H1 (cell line): ENCODE results near the gene DAG1. TPM values are rescaled to one million over a fixed set of nuclear protein-coding genes. Genes with fewer than 3 reads are reported as not detected.

Experiments
- CTCF ChIA-PET: fragments of 300-600 bp; sonication (Branson Sonifier 250); formaldehyde crosslinking; loops from one replicate; lab custom pipeline; 2021; ENCODE audit not compliant: partially characterized antibody; lab: Charles Lee
- POLR2A ChIA-PET: fragments of 300-600 bp; sonication (Branson Sonifier 250); formaldehyde crosslinking; loops from one replicate; lab custom pipeline; 2021; ENCODE audit warnings: inconsistent platforms; ENCODE audit not compliant: partially characterized antibody; lab: Charles Lee
- DNase-seq, 2 experiments: peaks; one replicate each; pipeline versions ENCODE4 v3.0.0 to v3.0.0-alpha.2; 2010 to 2022; ENCODE audit warnings: low spot score in 2 of 2, low read depth in 1 of 2, mixed read lengths in 1 of 2
- FAIRE-seq: peaks from 2 replicates; lab custom pipeline; 2011; peaks lifted over from hg19 to GRCh38; lab: Jason Lieb, UNC
- H2AFZ ChIP-seq: 2 replicates; pipeline ENCODE4 v1.8.1; 2012; ENCODE audit warnings: low read length, inconsistent platforms
- H2AK5ac ChIP-seq: 2 replicates; pipeline ENCODE4 v1.6.1; 2013; ENCODE audit warnings: low read depth, low read length
- H2BK120ac ChIP-seq: replicated peaks from 2 replicates; pipeline ENCODE3; 2013; ENCODE audit warnings: low read depth, low read length, inconsistent platforms
- H2BK12ac ChIP-seq: 2 replicates; pipeline ENCODE4 v1.6.1; 2013; ENCODE audit warnings: low read depth, low read length
- H2BK15ac ChIP-seq: 2 replicates; pipeline ENCODE4 v1.6.1; 2013; ENCODE audit warnings: low read length
- H2BK20ac ChIP-seq: 2 replicates; pipeline ENCODE4 v1.6.1; 2013; ENCODE audit warnings: low read length
- H2BK5ac ChIP-seq: 2 replicates; pipeline ENCODE4 v1.6.1; 2013; ENCODE audit warnings: low read depth, low read length
- H3K14ac ChIP-seq: 2 replicates; pipeline ENCODE4 v1.6.1; 2013; ENCODE audit warnings: inconsistent platforms; ENCODE audit not compliant: insufficient read length
- H3K18ac ChIP-seq: 2 replicates; pipeline ENCODE4 v1.6.1; 2013; ENCODE audit warnings: low read length; ENCODE audit errors: extremely low read depth
- H3K23ac ChIP-seq: 2 replicates; pipeline ENCODE4 v1.6.1; 2013; ENCODE audit warnings: inconsistent platforms; ENCODE audit not compliant: insufficient read length
- H3K23me2 ChIP-seq: 2 replicates; pipeline ENCODE4 v1.6.1; 2013; ENCODE audit warnings: low read depth, low read length
- H3K27ac ChIP-seq: 2 replicates; pipeline ENCODE4 v1.6.1; 2011; ENCODE audit warnings: low read depth, low read length, inconsistent platforms
- H3K27me3 ChIP-seq, 4 experiments: replicated peaks in 1 of 4; 1 replicate in 1 of 4; 2 replicates in 3 of 4; pipeline versions ENCODE4 v1.6.1 to v1.8.1; 2011 to 2013; ENCODE audit warnings: low read length in 3 of 4, mild to moderate bottlenecking in 3 of 4, inconsistent platforms in 2 of 4, mixed read lengths in 2 of 4, moderate library complexity in 1 of 4; ENCODE audit not compliant: control insufficient read depth in 3 of 4, insufficient read depth in 3 of 4; ENCODE audit errors: extremely low read depth in 1 of 4
- H3K36me3 ChIP-seq, 4 experiments: 2 replicates each; pipeline versions ENCODE4 v1.6.1 to v1.8.1; 2011 to 2013; ENCODE audit warnings: mild to moderate bottlenecking in 4 of 4, low read length in 3 of 4, moderate library complexity in 2 of 4, control low read depth in 1 of 4, inconsistent platforms in 1 of 4; ENCODE audit not compliant: insufficient read depth in 4 of 4, control insufficient read depth in 2 of 4
- H3K4ac ChIP-seq: replicated peaks from 2 replicates; pipeline ENCODE3; 2013; ENCODE audit warnings: low read length, low read depth, mixed read lengths, inconsistent platforms; ENCODE audit not compliant: insufficient read length
- H3K4me1 ChIP-seq, 4 experiments: replicated peaks in 1 of 4; 1 replicate in 1 of 4; 2 replicates in 3 of 4; pipeline versions ENCODE4 v1.6.1 to v1.8.1; 2011 to 2013; ENCODE audit warnings: low read length in 3 of 4, inconsistent platforms in 2 of 4, mixed read lengths in 1 of 4; ENCODE audit not compliant: insufficient read depth in 4 of 4, control insufficient read depth in 3 of 4
- H3K4me2 ChIP-seq, 2 experiments: 2 replicates each; pipeline versions ENCODE4 v1.6.1 to v1.8.1; 2011 to 2013; ENCODE audit warnings: low read depth in 2 of 2, low read length in 2 of 2, control low read depth in 1 of 2, inconsistent platforms in 1 of 2, mild to moderate bottlenecking in 1 of 2; ENCODE audit not compliant: insufficient read depth in 1 of 2
- H3K4me3 ChIP-seq, 4 experiments: fragments of 200-600, 300-600 bp in 1 of 4; sonication (generic), shearing (Covaris generic), sonication (Bioruptor Twin) in 1 of 4; 2 replicates each; pipeline versions ENCODE4 v1.5.1 to v1.8.1; 2011 to 2016; ENCODE audit warnings: low read length in 4 of 4, low read depth in 3 of 4, control low read depth in 2 of 4, inconsistent platforms in 2 of 4, mild to moderate bottlenecking in 2 of 4, mixed read lengths in 1 of 4, moderate library complexity in 1 of 4; ENCODE audit not compliant: insufficient read depth in 2 of 4; ENCODE audit errors: extremely low read depth in 1 of 4
- H3K56ac ChIP-seq: replicated peaks from 2 replicates; pipeline ENCODE3; 2013; ENCODE audit warnings: low read depth, mild to moderate bottlenecking, mixed read lengths, low read length, inconsistent platforms; ENCODE audit not compliant: insufficient read length
- H3K79me1 ChIP-seq: 2 replicates; pipeline ENCODE4 v1.6.1; 2013; ENCODE audit warnings: low read depth, low read length, control low read depth
- H3K79me2 ChIP-seq, 2 experiments: 2 replicates each; pipeline versions ENCODE4 v1.6.1 to v1.8.1; 2012 to 2013; ENCODE audit warnings: low read length in 2 of 2, mild to moderate bottlenecking in 2 of 2, inconsistent platforms in 1 of 2; ENCODE audit not compliant: insufficient read depth in 2 of 2, control insufficient read depth in 1 of 2
- H3K9ac ChIP-seq, 4 experiments: replicated peaks in 1 of 4; 1 replicate in 1 of 4; 2 replicates in 3 of 4; pipeline versions ENCODE4 v1.6.1 to v1.8.1; 2011 to 2013; ENCODE audit warnings: low read depth in 3 of 4, low read length in 3 of 4, control low read depth in 2 of 4, mild to moderate bottlenecking in 2 of 4, moderate library complexity in 2 of 4, inconsistent platforms in 1 of 4; ENCODE audit errors: extremely low read depth in 1 of 4
- H3K9me3 ChIP-seq, 2 experiments: 2 replicates each; pipeline versions ENCODE4 v1.6.1 to v1.8.1; 2012 to 2013; ENCODE audit warnings: mild to moderate bottlenecking in 2 of 2, moderate library complexity in 2 of 2, control low read depth in 1 of 2, inconsistent platforms in 1 of 2, low read depth in 1 of 2, low read length in 1 of 2, mixed read lengths in 1 of 2; ENCODE audit not compliant: insufficient read depth in 2 of 2
- H4K20me1 ChIP-seq, 2 experiments: replicated peaks in 1 of 2; 2 replicates each; pipeline versions ENCODE3 to v1.8.1; 2011 to 2013; ENCODE audit warnings: inconsistent platforms in 2 of 2, low read length in 2 of 2, mild to moderate bottlenecking in 1 of 2; ENCODE audit not compliant: insufficient read depth in 2 of 2, control insufficient read depth in 1 of 2
- H4K5ac ChIP-seq: 2 replicates; pipeline ENCODE4 v1.6.1; 2013; ENCODE audit warnings: low read length, low read depth, mixed read lengths, inconsistent platforms; ENCODE audit not compliant: insufficient read length
- H4K8ac ChIP-seq: 2 replicates; pipeline ENCODE4 v1.8.0; 2013; ENCODE audit warnings: mild to moderate bottlenecking, moderate library complexity, low read length, inconsistent platforms; ENCODE audit not compliant: insufficient read depth; ENCODE audit errors: extremely low read depth
- H4K91ac ChIP-seq: replicated peaks from 2 replicates; pipeline ENCODE3; 2013; ENCODE audit warnings: low read length, mixed read lengths, inconsistent platforms; ENCODE audit not compliant: insufficient read length
- CTBP2 ChIP-seq: IDR thresholded peaks from 2 replicates; pipeline ENCODE4 v1.7.0; 2011; ENCODE audit warnings: borderline replicate concordance, mild to moderate bottlenecking, moderate library complexity, mixed read lengths, low read length; ENCODE audit not compliant: insufficient read depth, insufficient read length
- GABPA ChIP-seq: IDR thresholded peaks from 2 replicates; pipeline ENCODE4 v1.6.1; 2011; ENCODE audit warnings: mild to moderate bottlenecking, low read length, moderate library complexity, borderline replicate concordance; ENCODE audit not compliant: insufficient read depth
- KDM5A ChIP-seq: fragments of 200-600 bp; IDR thresholded peaks from 2 replicates; pipeline ENCODE4 v1.7.1; 2012; ENCODE audit warnings: mild to moderate bottlenecking, low read length, inconsistent platforms, mixed read lengths
- PHF8 ChIP-seq: fragments of 200-600 bp; sonication (generic); conservative IDR thresholded peaks from 2 replicates; pipeline ENCODE4 v1.7.1; 2012; ENCODE audit warnings: low read depth, mild to moderate bottlenecking, inconsistent platforms, low read length, moderate library complexity
- POLR2A ChIP-seq, 2 experiments: IDR thresholded peaks; 1 replicate in 1 of 2; 2 replicates in 1 of 2; pipeline ENCODE4 v1.6.1; 2011; ENCODE audit warnings: low read depth in 2 of 2, low read length in 2 of 2, mild to moderate bottlenecking in 2 of 2; ENCODE audit errors: control extremely low read depth in 1 of 2
- POLR2AphosphoS5 ChIP-seq: IDR thresholded peaks from 2 replicates; pipeline ENCODE4 v1.6.1; 2011; ENCODE audit warnings: low read depth, low read length
- RBBP5 ChIP-seq: IDR thresholded peaks from 2 replicates; pipeline ENCODE4 v1.7.1; 2012; ENCODE audit warnings: low read depth, mild to moderate bottlenecking, inconsistent platforms, low read length, moderate library complexity, borderline replicate concordance
- RFX5 ChIP-seq: IDR thresholded peaks from 2 replicates; pipeline ENCODE4 v1.6.1; 2011; ENCODE audit warnings: low read depth, low read length, improper control_type of control experiment, borderline replicate concordance
- SIX5 ChIP-seq: IDR thresholded peaks from 2 replicates; pipeline ENCODE4 v1.6.1; 2011; ENCODE audit warnings: mild to moderate bottlenecking, low read depth, low read length
- SP1 ChIP-seq: IDR thresholded peaks from 2 replicates; pipeline ENCODE4 v1.6.1; 2011; ENCODE audit warnings: low read depth, low read length
- SP2 ChIP-seq: IDR thresholded peaks from 2 replicates; pipeline ENCODE4 v1.6.1; 2012; ENCODE audit warnings: mild to moderate bottlenecking, low read length, inconsistent platforms
- TAF7 ChIP-seq: optimal IDR thresholded peaks from 2 replicates; pipeline ENCODE3; 2011; ENCODE audit warnings: low read depth, mild to moderate bottlenecking, inconsistent platforms, low read length, moderate library complexity, borderline replicate concordance
- TCF12 ChIP-seq: IDR thresholded peaks from 2 replicates; pipeline ENCODE4 v1.6.1; 2011; ENCODE audit warnings: low read depth, mild to moderate bottlenecking, low read length
- YY1 ChIP-seq: IDR thresholded peaks from 2 replicates; pipeline ENCODE4 v1.6.1; 2011; ENCODE audit warnings: low read depth, mild to moderate bottlenecking, low read length
- WGBS, 2 experiments: shearing (Covaris generic) in 1 of 2; methylation state at CpG; one replicate each; pipeline versions ENCODE4 v1.1.6 to v1.1.7; 2013 to 2015; ENCODE audit warnings: low lambda C conversion rate in 2 of 2, mixed read lengths in 2 of 2, inconsistent platforms in 1 of 2, low coverage in 1 of 2, missing lambda C conversion rate in 1 of 2; ENCODE audit not compliant: insufficient replicate concordance in 2 of 2, insufficient coverage in 1 of 2, insufficient read length in 1 of 2; ENCODE audit errors: extremely low coverage in 1 of 2, missing lambda C conversion rate in 1 of 2; 5-methylcytosine and 5-hydroxymethylcytosine counted together
- polyA plus RNA-seq, 7 experiments: library from polyadenylated mRNA; depleted of rRNA in 3 of 7; stranded (reverse) in 5 of 7; unstranded in 2 of 7; fragments of >200 nt in 5 of 7; fragments of 200-250 nt in 2 of 7; gene quantifications; 1 replicate in 5 of 7; 2 replicates in 1 of 7; 4 replicates in 1 of 7; pipeline versions ENCODE4 v1.2.1 to v1.2.3, GENCODE V29; 2011 to 2013; ENCODE audit warnings: missing spikeins in 2 of 7, mixed read lengths in 2 of 7
- total RNA-seq: library from RNA; stranded (reverse); fragmentation: NEBNext Ultra II Directional; extraction: Animal tissue kit (Norgen Biotek cat#: 25700); gene quantifications from 2 replicates; pipeline ENCODE4 v1.2.1, GENCODE V29; 2021

The DAG1 gene
- total and polyA plus RNA-seq, 2 of the 8 experiments (the other 6 are each of a cell fraction or from before 2014, with no cell fraction given), result 97.5 to 138 TPM

GRCh38 chr3:49501842-49502241 lies 31.8 kb downstream of the DAG1 start:
- H4K8ac ChIP-seq, result no peak overlapping the region
- no peak overlapping the region for H3K27ac ChIP-seq
- CTCF ChIA-PET, result no interaction called here

More at GRCh38 chr3:49501842-49502241, 31.8 kb downstream of the DAG1 start:
- Histone ChIP-seq H3K18ac (no peak overlapping the region), H2BK15ac (no peak overlapping the region), H2AFZ (no peak overlapping the region), H2AK5ac (no peak overlapping the region), H3K79me1 (peaks cover 6% of the 10 kb centered on the region), H3K9ac (no peak overlapping the region), H3K4me3 (no peak overlapping the region), H3K14ac (no peak overlapping the region), H3K27me3 (no peaks in the 10 kb centered on the region), H3K79me2 (peaks cover 0 to 79% of the 10 kb centered on the region in 2 experiments; a peak in 3 of 4 replicates), H2BK20ac (no peak overlapping the region), H3K4me2 (no peak overlapping the region), H2BK5ac (no peak overlapping the region), H3K56ac (no peak overlapping the region), H2BK12ac (no peak overlapping the region), H4K91ac (no peak overlapping the region), H3K23me2 (no peaks in the 10 kb centered on the region), H3K9me3 (no peaks in the 10 kb centered on the region), H3K4me1 (no peaks in the 10 kb centered on the region), H3K4ac (no peak overlapping the region), H3K36me3 (no peaks in the 10 kb centered on the region), H2BK120ac (no peak overlapping the region), H3K23ac (no peak overlapping the region), H4K5ac (no peak overlapping the region), H4K20me1 (peaks cover 0 to 7% of the 10 kb centered on the region in 2 experiments)
- 97% methylated on average over 2 of the region's 2 CpGs; no CpG with 5 or more reads in 1 of the 2 experiments for WGBS, 2 experiments
- no peak for DNase-seq
- TF ChIP-seq YY1, result no peak
- TF ChIP-seq TAF7, result no peak
- TF ChIP-seq CTBP2, result no peak
- TF ChIP-seq RBBP5, result no peak
- TF ChIP-seq GABPA, result no peak
- no peak for TF ChIP-seq SIX5
- no peak for TF ChIP-seq PHF8
- no peak for TF ChIP-seq RFX5
- no peak for TF ChIP-seq POLR2AphosphoS5
- TF ChIP-seq POLR2A (IDR thresholded peaks at IDR 0.05; ENCODE audit: control extremely low read depth in 1 of 2, low read depth in 2 of 2, low read length in 2 of 2), result no peak
- TF ChIP-seq KDM5A, result no peak
- no peak for TF ChIP-seq SP2
- no peak for TF ChIP-seq TCF12
- no peak for TF ChIP-seq SP1
- no peak for FAIRE-seq
- POLR2A ChIA-PET, result interaction anchor here (1.0 kb wide), 1 partner anchor 17 kb away, joined by 3 read pairs; no protein-coding TSS in a partner anchor
